IMR-90 (cell line): Measurements from ENCODE around the gene FSD1L. TPM values are rescaled to one million over a fixed set of nuclear protein-coding genes. Genes with fewer than 3 reads are reported as not detected.

Experiments
- ATAC-seq: fragments of 200-7000 bp; cut with Tn5 transposase; 2 replicates; pipeline ENCODE4 v1.9.1; 2020; ENCODE audit warnings: low read depth, mild to moderate bottlenecking, moderate library complexity
- BruUV-seq: library from RNA; stranded (reverse); fragments of 400-500 nt; replicated peaks from 2 replicates; lab custom pipeline; 2021; lab: Mats Ljungman, UMichigan
- CTCF ChIA-PET: fragments of 300-600 bp; formaldehyde crosslinking; extraction: SDS; loops from one replicate; lab custom pipeline; 2021; ENCODE audit warnings: antibody characterized with exemption; lab: Yijun Ruan, JAX
- POLR2A ChIA-PET: fragments of 300-600 bp; sonication (Branson Sonifier 250); formaldehyde crosslinking; loops from one replicate; lab custom pipeline; 2022; ENCODE audit warnings: antibody characterized with exemption; ENCODE audit not compliant: unreplicated experiment; lab: Charles Lee
- DNase-seq: peaks from one replicate; pipeline ENCODE4 v3.0.0; 2013
- H2AFZ ChIP-seq: replicated peaks from 2 replicates; pipeline ENCODE3; 2013; ENCODE audit warnings: low read length, mild to moderate bottlenecking; ENCODE audit not compliant: poor library complexity
- H2AK5ac ChIP-seq: 2 replicates; pipeline ENCODE4 v1.6.1; 2013; ENCODE audit warnings: low read depth, low read length, inconsistent platforms
- H2AK9ac ChIP-seq: replicated peaks from 2 replicates; pipeline ENCODE3; 2013; ENCODE audit warnings: mild to moderate bottlenecking, low read depth, low read length, moderate library complexity; ENCODE audit not compliant: poor library complexity
- H2BK120ac ChIP-seq: 2 replicates; pipeline ENCODE4 v1.6.1; 2013; ENCODE audit warnings: low read depth, low read length, inconsistent platforms
- H2BK15ac ChIP-seq: 3 replicates; pipeline ENCODE4 v1.6.1; 2013; ENCODE audit warnings: low read depth, low read length, inconsistent platforms
- H2BK20ac ChIP-seq: 2 replicates; pipeline ENCODE4 v1.6.1; 2013; ENCODE audit warnings: low read depth, mild to moderate bottlenecking, inconsistent platforms, low read length, moderate library complexity
- H2BK5ac ChIP-seq: 2 replicates; pipeline ENCODE4 v1.6.1; 2013; ENCODE audit warnings: mild to moderate bottlenecking, low read depth, low read length, inconsistent platforms; ENCODE audit not compliant: poor library complexity, severe bottlenecking
- H3K14ac ChIP-seq: replicated peaks from 2 replicates; pipeline ENCODE4 v1.6.1; 2013; ENCODE audit warnings: low read depth, low read length, inconsistent platforms
- H3K18ac ChIP-seq: 2 replicates; pipeline ENCODE4 v1.6.1; 2013; ENCODE audit warnings: low read depth, low read length, control low read depth
- H3K23ac ChIP-seq: 2 replicates; pipeline ENCODE4 v1.6.1; 2013; ENCODE audit warnings: low read depth, low read length, inconsistent platforms
- H3K27ac ChIP-seq: 2 replicates; pipeline ENCODE4 v1.5.1; 2013; ENCODE audit warnings: mild to moderate bottlenecking, control low read depth, low read length; ENCODE audit not compliant: insufficient read depth
- H3K27me3 ChIP-seq: 2 replicates; pipeline ENCODE4 v1.6.1; 2013; ENCODE audit warnings: low read length; ENCODE audit not compliant: control insufficient read depth, insufficient read depth
- H3K36me3 ChIP-seq: 2 replicates; pipeline ENCODE4 v1.6.1; 2013; ENCODE audit warnings: low read length, mixed read lengths; ENCODE audit not compliant: control insufficient read depth, insufficient read depth
- H3K4ac ChIP-seq: 2 replicates; pipeline ENCODE4 v1.6.1; 2013; ENCODE audit warnings: low read depth, low read length, inconsistent platforms
- H3K4me1 ChIP-seq: 2 replicates; pipeline ENCODE4 v1.6.1; 2013; ENCODE audit warnings: low read length, mixed read lengths; ENCODE audit not compliant: control insufficient read depth, insufficient read depth
- H3K4me2 ChIP-seq: 2 replicates; pipeline ENCODE4 v1.6.1; 2013; ENCODE audit warnings: low read depth, mild to moderate bottlenecking, control low read depth, low read length, moderate library complexity
- H3K4me3 ChIP-seq: 2 replicates; pipeline ENCODE4 v1.5.1; 2013; ENCODE audit warnings: low read depth, mild to moderate bottlenecking, control low read depth, low read length, moderate library complexity; ENCODE audit not compliant: insufficient read depth
- H3K56ac ChIP-seq: 2 replicates; pipeline ENCODE4 v1.6.1; 2013; ENCODE audit warnings: low read length, inconsistent platforms; ENCODE audit not compliant: insufficient read depth; ENCODE audit errors: extremely low read depth
- H3K79me1 ChIP-seq, 2 experiments: 2 replicates each; pipeline ENCODE4 v1.6.1; 2013; ENCODE audit warnings: low read length in 2 of 2, inconsistent platforms in 1 of 2, low read depth in 1 of 2
- H3K9ac ChIP-seq: 2 replicates; pipeline ENCODE4 v1.6.1; 2013; ENCODE audit warnings: low read depth, low read length, control low read depth
- H3K9me1 ChIP-seq: 2 replicates; pipeline ENCODE4 v1.6.1; 2013; ENCODE audit warnings: low read length, inconsistent platforms; ENCODE audit not compliant: insufficient read depth
- H3K9me3 ChIP-seq: 2 replicates; pipeline ENCODE4 v1.6.1; 2013; ENCODE audit warnings: low read length; ENCODE audit not compliant: control insufficient read depth, insufficient read depth
- H4K20me1 ChIP-seq: 2 replicates; pipeline ENCODE4 v1.6.1; 2013; ENCODE audit warnings: low read length, inconsistent platforms; ENCODE audit not compliant: insufficient read depth
- H4K5ac ChIP-seq: 2 replicates; pipeline ENCODE4 v1.6.1; 2013; ENCODE audit warnings: mild to moderate bottlenecking, low read depth, low read length, control low read depth
- H4K8ac ChIP-seq, 2 experiments: 2 replicates each; pipeline ENCODE4 v1.6.1; 2013; ENCODE audit warnings: low read depth in 2 of 2, low read length in 2 of 2, control low read depth in 1 of 2, inconsistent platforms in 1 of 2
- H4K91ac ChIP-seq: 2 replicates; pipeline ENCODE4 v1.6.1; 2013; ENCODE audit warnings: low read depth, low read length, inconsistent platforms; ENCODE audit not compliant: insufficient read depth
- BHLHE40 ChIP-seq: fragments of 150-350 bp; IDR thresholded peaks from 2 replicates; pipeline ENCODE4 v1.6.1; 2016; ENCODE audit warnings: mild to moderate bottlenecking, low read depth, low read length
- MAFK ChIP-seq: IDR thresholded peaks from 2 replicates; pipeline ENCODE4 v1.6.1; 2012; ENCODE audit warnings: low read depth, low read length, improper control_type of control experiment
- MXI1 ChIP-seq: IDR thresholded peaks from 2 replicates; pipeline ENCODE4 v1.6.1; 2012; ENCODE audit warnings: low read depth, mild to moderate bottlenecking, low read length, moderate library complexity, borderline replicate concordance
- NFE2L2 ChIP-seq: fragments of 150-350 bp; IDR thresholded peaks from 2 replicates; pipeline ENCODE4 v1.6.1; 2016; ENCODE audit warnings: low read depth, mild to moderate bottlenecking, low read length
- RAD21 ChIP-seq: IDR thresholded peaks from 2 replicates; pipeline ENCODE4 v1.6.1; 2012; ENCODE audit warnings: low read length, improper control_type of control experiment
- RFX5 ChIP-seq: IDR thresholded peaks from 2 replicates; pipeline ENCODE4 v1.8.0; 2012; ENCODE audit warnings: low read depth, mild to moderate bottlenecking, low read length, moderate library complexity
- dilution Hi-C: fragments of 300-500 bp; cut with HindIII; formaldehyde crosslinking; loops from one replicate; pipeline ENCODE4 v1.14.3; 2018; ENCODE audit warnings: low sequenced_read_pairs; ENCODE audit not compliant: unreplicated experiment
- in situ Hi-C: fragments of 300-500 bp; cut with MboI; formaldehyde crosslinking; loops from 3 replicates; pipeline ENCODE4 v1.14.3; 2019; ENCODE audit warnings: low sequenced_read_pairs, inconsistent platforms, mixed read lengths
- intact Hi-C: fragments of 100-400 bp; cut with micrococcal nuclease; formaldehyde crosslinking; loops from 2 replicates; pipeline ENCODE4 v1.10.0; 2022
- polyA plus RNA-seq, 3 experiments: library from polyadenylated mRNA; depleted of rRNA; stranded (reverse); fragments of >200 nt; gene quantifications; 2 replicates each; pipeline ENCODE4 v1.2.3, GENCODE V29; 2012; ENCODE audit warnings: low replicate concordance in 1 of 3
- total RNA-seq: library from RNA; depleted of rRNA; stranded (reverse); fragments of >200 nt; gene quantifications from 2 replicates; pipeline ENCODE4 v1.2.3, GENCODE V29; 2012
- TF ChIP-seq, protein P1 (sequence below): conservative IDR thresholded peaks from 2 replicates; pipeline ENCODE4 v1.5.1; 2012; ENCODE audit warnings: mild to moderate bottlenecking, low read depth, low read length, improper control_type of control experiment
- TF ChIP-seq, protein P2 (sequence below): fragments of 150-350 bp; IDR thresholded peaks from 2 replicates; pipeline ENCODE4 v1.6.1; 2016; ENCODE audit warnings: low read depth, mild to moderate bottlenecking, low read length, moderate library complexity, borderline replicate concordance

The FSD1L gene
- total and polyA plus RNA-seq, 2 of the 4 experiments (the other 2 are of a cell fraction): 1.4 to 2.9 TPM

DNA sequence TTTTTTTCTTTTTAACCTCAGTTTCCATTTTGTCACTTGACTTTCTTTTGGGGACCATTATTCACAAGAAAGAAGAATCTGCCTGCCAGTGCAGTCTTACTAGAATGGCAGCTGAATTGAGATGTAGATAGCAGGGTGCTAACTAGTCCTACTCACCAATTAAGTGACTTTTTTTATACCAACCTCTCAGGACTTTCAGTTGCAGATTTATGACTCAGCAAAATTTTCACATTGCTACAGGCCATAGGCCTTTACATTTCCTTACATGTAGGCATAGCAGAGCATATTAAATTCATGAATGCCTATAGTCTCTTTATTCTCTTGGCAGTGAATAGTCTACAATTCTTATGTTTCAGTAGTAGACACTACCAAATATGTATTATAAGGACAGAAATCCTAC lies 56.0 kb downstream of the FSD1L start:
- Histone ChIP-seq H4K8ac (no peak overlapping the region; a peak in 1 of 4 replicates), H2BK120ac (no peak overlapping the region), H4K91ac (no peak overlapping the region), H2AK5ac (no peak overlapping the region), H2AFZ (no peak overlapping the region), H3K23ac (no peak overlapping the region), H3K9ac (no peak overlapping the region), H3K18ac (no peak overlapping the region), H3K36me3 (peaks cover 2% of the 10 kb centered on the region; the same call in 1 of the 2 replicates), H3K14ac (no peak overlapping the region), H3K4ac (no peak overlapping the region), H4K5ac (no peak overlapping the region), H3K4me1 (no peaks in the 10 kb centered on the region; the same call in 1 of the 2 replicates), H3K9me1 (no peaks in the 10 kb centered on the region), H2AK9ac (no peak overlapping the region), H3K9me3 (no peaks in the 10 kb centered on the region), H3K79me1 (peaks cover 9 to 11% of the 10 kb centered on the region in 2 experiments; a peak in 3 of 4 replicates), H3K4me3 (no peak overlapping the region), H3K27ac (no peak overlapping the region), H3K4me2 (no peak overlapping the region), H4K20me1 (no peaks in the 10 kb centered on the region), H3K27me3 (no peaks in the 10 kb centered on the region), H3K56ac (no peak overlapping the region), H2BK20ac (no peak overlapping the region), H2BK15ac (no peak overlapping the region), H2BK5ac (peak overlapping the region; percentile 64)
- intact Hi-C loops (loop anchor here (5.0 kb wide), 1 partner anchor 37 kb away; no protein-coding TSS in a partner anchor), dilution Hi-C loops (no loop called here), in situ Hi-C loops (no loop called here)
- no TSS peak for BruUV-seq
- DNase-seq (peak; percentile 19), ATAC-seq (no peak)
- no peak for TF ChIP-seq RAD21
- TF ChIP-seq NFE2L2: peak; percentile 97
- TF ChIP-seq MAFK: peak; percentile 88
- TF ChIP-seq MXI1: no peak
- TF ChIP-seq, protein P1, sequence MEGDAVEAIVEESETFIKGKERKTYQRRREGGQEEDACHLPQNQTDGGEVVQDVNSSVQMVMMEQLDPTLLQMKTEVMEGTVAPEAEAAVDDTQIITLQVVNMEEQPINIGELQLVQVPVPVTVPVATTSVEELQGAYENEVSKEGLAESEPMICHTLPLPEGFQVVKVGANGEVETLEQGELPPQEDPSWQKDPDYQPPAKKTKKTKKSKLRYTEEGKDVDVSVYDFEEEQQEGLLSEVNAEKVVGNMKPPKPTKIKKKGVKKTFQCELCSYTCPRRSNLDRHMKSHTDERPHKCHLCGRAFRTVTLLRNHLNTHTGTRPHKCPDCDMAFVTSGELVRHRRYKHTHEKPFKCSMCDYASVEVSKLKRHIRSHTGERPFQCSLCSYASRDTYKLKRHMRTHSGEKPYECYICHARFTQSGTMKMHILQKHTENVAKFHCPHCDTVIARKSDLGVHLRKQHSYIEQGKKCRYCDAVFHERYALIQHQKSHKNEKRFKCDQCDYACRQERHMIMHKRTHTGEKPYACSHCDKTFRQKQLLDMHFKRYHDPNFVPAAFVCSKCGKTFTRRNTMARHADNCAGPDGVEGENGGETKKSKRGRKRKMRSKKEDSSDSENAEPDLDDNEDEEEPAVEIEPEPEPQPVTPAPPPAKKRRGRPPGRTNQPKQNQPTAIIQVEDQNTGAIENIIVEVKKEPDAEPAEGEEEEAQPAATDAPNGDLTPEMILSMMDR: no peak
- TF ChIP-seq, protein P2, sequence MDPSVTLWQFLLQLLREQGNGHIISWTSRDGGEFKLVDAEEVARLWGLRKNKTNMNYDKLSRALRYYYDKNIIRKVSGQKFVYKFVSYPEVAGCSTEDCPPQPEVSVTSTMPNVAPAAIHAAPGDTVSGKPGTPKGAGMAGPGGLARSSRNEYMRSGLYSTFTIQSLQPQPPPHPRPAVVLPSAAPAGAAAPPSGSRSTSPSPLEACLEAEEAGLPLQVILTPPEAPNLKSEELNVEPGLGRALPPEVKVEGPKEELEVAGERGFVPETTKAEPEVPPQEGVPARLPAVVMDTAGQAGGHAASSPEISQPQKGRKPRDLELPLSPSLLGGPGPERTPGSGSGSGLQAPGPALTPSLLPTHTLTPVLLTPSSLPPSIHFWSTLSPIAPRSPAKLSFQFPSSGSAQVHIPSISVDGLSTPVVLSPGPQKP: no peak
- no peak for TF ChIP-seq RFX5
- TF ChIP-seq BHLHE40: no peak
- ChIA-PET POLR2A (no interaction called here), CTCF (no interaction called here)
